Measurements from ENCODE around the gene RARG. TPM values are rescaled to one million over a fixed set of nuclear protein-coding genes. Genes with fewer than 3 reads are reported as not detected.
A peak's percentile ranks its signal among the peaks of the same experiment; 100 is the strongest.

The RARG gene
- polyA plus RNA-seq, 3 donors, result 1.8 to 14.6 (median 2.3) TPM

DNA sequence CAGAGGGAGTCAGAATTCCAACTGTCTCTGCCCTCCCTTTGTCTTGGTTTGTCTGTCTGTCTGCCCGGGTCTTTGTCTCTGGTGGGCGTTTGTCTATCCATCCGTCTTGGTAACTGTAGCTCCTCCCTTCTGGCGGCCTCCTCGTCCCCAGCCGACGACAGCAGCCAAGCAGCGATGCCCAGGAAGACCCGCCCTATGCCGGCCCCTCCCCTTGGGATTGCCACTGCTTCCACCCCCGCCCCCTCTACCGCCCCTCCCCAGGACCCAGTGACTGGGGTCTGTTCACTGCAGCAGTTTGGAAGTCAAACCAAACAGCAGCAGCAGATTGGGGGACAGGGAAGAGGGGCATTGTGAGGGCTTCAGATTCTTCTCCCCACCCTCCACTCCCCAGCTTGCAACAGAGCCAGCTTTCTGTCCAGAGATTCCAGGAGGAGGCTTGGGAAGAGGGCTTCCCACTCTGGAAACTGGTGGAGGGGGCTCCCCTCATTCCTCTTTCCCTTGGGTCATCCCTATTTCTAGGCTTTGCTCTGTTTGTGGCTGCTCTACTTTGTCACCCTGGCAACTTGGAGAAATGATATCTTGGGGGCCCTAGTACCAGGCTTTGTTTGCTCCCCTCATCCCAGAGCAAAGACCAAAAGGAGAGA lies 2.4 kb upstream of the RARG start:
- Histone ChIP-seq H3K27ac (ENCODE audit: low read depth in 1 of 2, low read length in 2 of 2) (no peak overlapping the region), H3K36me3 (replicated peaks in 1 of 2; ENCODE audit: control insufficient read depth in 1 of 2, insufficient read depth in 2 of 2, low read length in 2 of 2) (no peaks in the 10 kb centered on the region), H4K20me1 (ENCODE audit: insufficient read depth, low read length) (no peaks in the 10 kb centered on the region), H3K9me3 (replicated peaks in 1 of 2; ENCODE audit: control insufficient read depth in 1 of 2, insufficient read depth in 1 of 2, low read length in 2 of 2) (no peaks in the 10 kb centered on the region), H3K9ac (ENCODE audit: insufficient read depth, low read length, poor library complexity, severe bottlenecking) (no peak overlapping the region), H3K79me2 (ENCODE audit: insufficient read depth, low read length) (no peaks in the 10 kb centered on the region), H2AFZ (ENCODE audit: insufficient read depth, low read depth, low read length, poor library complexity, severe bottlenecking) (no peak overlapping the region), H3K27me3 (ENCODE audit: control insufficient read depth in 2 of 2, insufficient read depth in 2 of 2, low read length in 2 of 2) (peaks cover 10 to 54% of the 10 kb centered on the region in 2 donors), H3K4me1 (ENCODE audit: control insufficient read depth in 1 of 2, insufficient read depth in 2 of 2, low read length in 2 of 2) (peaks cover 18 to 21% of the 10 kb centered on the region in 2 donors), H3K4me2 (replicated peaks; ENCODE audit: extremely low read depth, low read length, poor library complexity, severe bottlenecking) (no peak overlapping the region), H3K4me3 (replicated peaks in 1 of 3; ENCODE audit: low read depth in 2 of 3, low read length in 3 of 3) (no peak overlapping the region)
- H3K4me3 Mint-ChIP-seq, result peak overlapping the region in 1 of 2 donors; percentile 75
- intact Hi-C loops (cut with micrococcal nuclease), result no loop called here
- peaks cover 0 to 4% (median 0%) of the 10 kb centered on the region in 7 donors for H3K9me3 Mint-ChIP-seq
- no peak for DNase-seq
- TF ChIP-seq, protein P1, sequence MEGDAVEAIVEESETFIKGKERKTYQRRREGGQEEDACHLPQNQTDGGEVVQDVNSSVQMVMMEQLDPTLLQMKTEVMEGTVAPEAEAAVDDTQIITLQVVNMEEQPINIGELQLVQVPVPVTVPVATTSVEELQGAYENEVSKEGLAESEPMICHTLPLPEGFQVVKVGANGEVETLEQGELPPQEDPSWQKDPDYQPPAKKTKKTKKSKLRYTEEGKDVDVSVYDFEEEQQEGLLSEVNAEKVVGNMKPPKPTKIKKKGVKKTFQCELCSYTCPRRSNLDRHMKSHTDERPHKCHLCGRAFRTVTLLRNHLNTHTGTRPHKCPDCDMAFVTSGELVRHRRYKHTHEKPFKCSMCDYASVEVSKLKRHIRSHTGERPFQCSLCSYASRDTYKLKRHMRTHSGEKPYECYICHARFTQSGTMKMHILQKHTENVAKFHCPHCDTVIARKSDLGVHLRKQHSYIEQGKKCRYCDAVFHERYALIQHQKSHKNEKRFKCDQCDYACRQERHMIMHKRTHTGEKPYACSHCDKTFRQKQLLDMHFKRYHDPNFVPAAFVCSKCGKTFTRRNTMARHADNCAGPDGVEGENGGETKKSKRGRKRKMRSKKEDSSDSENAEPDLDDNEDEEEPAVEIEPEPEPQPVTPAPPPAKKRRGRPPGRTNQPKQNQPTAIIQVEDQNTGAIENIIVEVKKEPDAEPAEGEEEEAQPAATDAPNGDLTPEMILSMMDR (IDR thresholded peaks at IDR 0.05), result no peak
- H3K36me3 Mint-ChIP-seq, result peaks cover 3 to 6% of the 10 kb centered on the region in 2 donors
- H3K27me3 Mint-ChIP-seq (ENCODE audit: low read depth in 3 of 3), result peaks cover 49 to 66% (median 63%) of the 10 kb centered on the region in 3 donors
- peaks cover 22% of the 10 kb centered on the region for H3K4me1 Mint-ChIP-seq
- WGBS (ENCODE audit: insufficient coverage), result 4% methylated on average over 8 of the region's 12 CpGs
- no peak overlapping the region for H3K27ac Mint-ChIP-seq

DNA sequence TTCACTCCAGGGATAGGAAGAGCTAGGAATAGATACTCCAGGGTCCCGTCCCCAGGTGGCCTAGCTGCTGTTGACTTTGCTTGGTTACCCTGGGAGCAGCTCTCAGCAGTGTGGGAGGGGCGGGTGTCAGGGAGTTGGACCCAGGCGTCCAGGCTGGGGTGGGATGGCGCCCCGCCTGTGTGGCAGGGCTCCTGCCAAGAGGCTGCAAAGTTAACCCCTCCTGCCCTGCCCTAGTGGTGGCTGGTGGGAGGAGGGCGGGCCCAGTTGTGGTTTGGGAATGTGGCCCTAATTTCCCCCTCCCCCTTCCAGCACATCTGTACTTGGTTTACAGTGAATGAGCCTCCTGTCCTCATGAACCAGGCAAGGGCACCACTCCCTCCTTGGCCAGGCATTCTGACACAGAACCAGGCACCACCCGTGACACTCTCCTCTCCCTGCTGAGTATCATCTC lies 1.7 kb upstream of the RARG start:
- H3K27me3 ChIP-seq (ENCODE audit: control insufficient read depth in 2 of 2, insufficient read depth in 2 of 2, low read length in 2 of 2), result peaks cover 10 to 54% of the 10 kb centered on the region in 2 donors
- Mint-ChIP-seq H3K27ac (peak overlapping the region in 1 of 7 donors; percentile 58), H3K36me3 (peaks cover 3 to 6% of the 10 kb centered on the region in 2 donors), H3K9me3 (peaks cover 0 to 4% (median 0%) of the 10 kb centered on the region in 7 donors), H3K4me3 (peak overlapping the region in 1 of 2 donors; percentile 90), H3K27me3 (ENCODE audit: low read depth in 3 of 3) (peaks cover 53 to 66% (median 64%) of the 10 kb centered on the region in 3 donors), H3K4me1 (peaks cover 22% of the 10 kb centered on the region)
- no peak overlapping the region for H3K4me3 ChIP-seq (replicated peaks in 1 of 3; ENCODE audit: low read depth in 2 of 3, low read length in 3 of 3)
- H3K9ac ChIP-seq (ENCODE audit: insufficient read depth, low read length, poor library complexity, severe bottlenecking), result no peak overlapping the region
- no peak overlapping the region for H3K27ac ChIP-seq (ENCODE audit: low read depth in 1 of 2, low read length in 2 of 2)
- H4K20me1 ChIP-seq (ENCODE audit: insufficient read depth, low read length), result no peaks in the 10 kb centered on the region
- no peak overlapping the region for H2AFZ ChIP-seq (ENCODE audit: insufficient read depth, low read depth, low read length, poor library complexity, severe bottlenecking)
- TF ChIP-seq, protein P1 (IDR thresholded peaks at IDR 0.05), result no peak
- peaks cover 18 to 21% of the 10 kb centered on the region in 2 donors for H3K4me1 ChIP-seq (ENCODE audit: control insufficient read depth in 1 of 2, insufficient read depth in 2 of 2, low read length in 2 of 2)
- H3K79me2 ChIP-seq (ENCODE audit: insufficient read depth, low read length), result no peaks in the 10 kb centered on the region
- 58% methylated on average over 3 of the region's 7 CpGs for WGBS (ENCODE audit: insufficient coverage)
- intact Hi-C loops (cut with micrococcal nuclease), result no loop called here
- no peak overlapping the region for H3K4me2 ChIP-seq (replicated peaks; ENCODE audit: extremely low read depth, low read length, poor library complexity, severe bottlenecking)
- no peak for DNase-seq
- H3K36me3 ChIP-seq (replicated peaks in 1 of 2; ENCODE audit: control insufficient read depth in 1 of 2, insufficient read depth in 2 of 2, low read length in 2 of 2), result no peaks in the 10 kb centered on the region
- H3K9me3 ChIP-seq (replicated peaks in 1 of 2; ENCODE audit: control insufficient read depth in 1 of 2, insufficient read depth in 1 of 2, low read length in 2 of 2), result no peaks in the 10 kb centered on the region

Data from CD14-positive monocyte (primary cell).